IPS-18a (cell line): Measurements from ENCODE around the gene FNIP1.
"Not testable (repeated sequence)": the region's sequence is repeated elsewhere in the genome, so short reads cannot be mapped to it uniquely, and the experiment has no call there.

Experiments
- H3K27ac ChIP-seq: one replicate; pipeline ENCODE4 v1.5.1; 2013; ENCODE audit warnings: low read length
- H3K27me3 ChIP-seq: one replicate; pipeline ENCODE4 v1.6.1; 2013; ENCODE audit warnings: mild to moderate bottlenecking, low read length; ENCODE audit not compliant: control insufficient read depth, insufficient read depth
- H3K36me3 ChIP-seq: one replicate; pipeline ENCODE4 v1.6.1; 2013; ENCODE audit warnings: low read depth, low read length; ENCODE audit not compliant: control insufficient read depth
- H3K4me1 ChIP-seq: one replicate; pipeline ENCODE4 v1.6.1; 2013; ENCODE audit warnings: low read depth, low read length; ENCODE audit not compliant: control insufficient read depth
- H3K4me3 ChIP-seq: one replicate; pipeline ENCODE4 v1.5.1; 2013; ENCODE audit warnings: low read length
- H3K9ac ChIP-seq: one replicate; pipeline ENCODE4 v1.6.1; 2013; ENCODE audit warnings: mild to moderate bottlenecking, low read length, moderate library complexity
- H3K9me3 ChIP-seq: one replicate; pipeline ENCODE4 v1.6.1; 2013; ENCODE audit warnings: low read depth, low read length; ENCODE audit not compliant: control insufficient read depth

Gene FNIP1

GRCh38 chr5:131613423-131613822 lies 183.4 kb downstream of the FNIP1 start:
- H3K36me3 ChIP-seq: no peaks in the 10 kb centered on the region
- H3K9ac ChIP-seq: no peak overlapping the region
- no peaks in the 10 kb centered on the region for H3K9me3 ChIP-seq
- H3K4me1 ChIP-seq: peaks cover 12% of the 10 kb centered on the region
- H3K27ac ChIP-seq: no peak overlapping the region
- no peaks in the 10 kb centered on the region for H3K27me3 ChIP-seq
- H3K4me3 ChIP-seq: no peak overlapping the region

- Histone ChIP-seq H3K4me3 (no peak overlapping the region), H3K4me1 (peaks cover 17% of the 10 kb centered on the region), H3K27ac (no peak overlapping the region), H3K36me3 (no peaks in the 10 kb centered on the region), H3K9me3 (no peaks in the 10 kb centered on the region), H3K9ac (no peak overlapping the region), H3K27me3 (no peaks in the 10 kb centered on the region)
Measured at GRCh38 chr5:131611064-131611381, 185.8 kb downstream of the FNIP1 start.

DNA sequence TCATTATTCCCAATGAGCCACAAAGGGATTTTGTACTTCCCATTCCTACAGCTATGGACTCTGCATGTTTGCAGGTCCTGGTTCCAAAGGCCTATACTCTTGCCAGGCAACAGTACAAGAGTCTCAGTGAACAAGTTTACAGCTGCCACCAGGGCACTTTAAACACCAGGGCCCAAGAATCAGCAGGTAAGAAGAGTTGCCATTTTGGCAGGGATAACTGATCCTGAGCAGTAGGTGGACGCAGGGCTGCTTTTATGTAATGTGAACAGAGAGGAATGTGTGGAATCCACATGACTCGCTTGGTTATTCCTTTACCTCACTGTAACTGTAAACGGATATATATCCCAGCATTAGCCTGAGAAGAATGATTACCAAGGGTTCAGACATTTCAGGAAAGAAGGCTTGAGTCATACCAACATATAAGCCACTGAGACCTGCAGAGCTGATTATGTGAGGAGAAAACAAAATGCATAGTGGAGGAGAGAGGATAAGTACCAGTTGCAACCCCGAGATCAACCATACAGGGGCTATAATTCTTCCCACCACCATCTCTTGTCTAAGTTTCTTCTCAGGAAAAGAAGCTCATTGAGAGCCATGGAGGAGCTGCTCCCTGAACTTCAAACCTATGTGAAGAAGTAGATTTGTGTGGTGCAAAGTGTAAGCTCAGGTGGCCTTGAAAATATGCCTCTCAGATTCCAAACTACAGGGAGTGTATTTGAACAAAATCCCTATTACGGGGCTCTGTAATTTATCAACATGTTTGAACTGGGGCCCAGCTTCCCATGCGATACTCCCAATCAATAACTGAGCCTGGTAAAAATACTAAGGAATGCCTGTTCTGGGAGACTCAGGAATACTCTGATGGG lies 186.4 kb downstream of the FNIP1 start:
- no peak overlapping the region for H3K4me3 ChIP-seq
- no peaks in the 10 kb centered on the region for H3K36me3 ChIP-seq
- no peaks in the 10 kb centered on the region for H3K9me3 ChIP-seq
- no peak overlapping the region for H3K27ac ChIP-seq
- peaks cover 17% of the 10 kb centered on the region for H3K4me1 ChIP-seq
- H3K27me3 ChIP-seq: no peaks in the 10 kb centered on the region
- H3K9ac ChIP-seq: no peak overlapping the region

- H3K27me3 ChIP-seq: no peaks in the 10 kb centered on the region
- H3K9ac ChIP-seq: no peak overlapping the region
- no peaks in the 10 kb centered on the region for H3K9me3 ChIP-seq
- no peak overlapping the region for H3K27ac ChIP-seq
- H3K4me3 ChIP-seq: no peak overlapping the region
- H3K4me1 ChIP-seq: peaks cover 12% of the 10 kb centered on the region
- no peaks in the 10 kb centered on the region for H3K36me3 ChIP-seq
Measured at GRCh38 chr5:131609774-131610173, 187.0 kb downstream of the FNIP1 start.

- Histone ChIP-seq H3K36me3 (no peaks in the 10 kb centered on the region), H3K27ac (no peak overlapping the region), H3K4me3 (no peak overlapping the region), H3K9ac (no peak overlapping the region), H3K4me1 (peaks cover 9% of the 10 kb centered on the region), H3K9me3 (no peaks in the 10 kb centered on the region), H3K27me3 (no peaks in the 10 kb centered on the region)
Measured at GRCh38 chr5:131608597-131608996, 188.2 kb downstream of the FNIP1 start.

GRCh38 chr5:131607903-131608540 lies 188.8 kb downstream of the FNIP1 start:
- Histone ChIP-seq H3K27ac (no peak overlapping the region), H3K9me3 (no peaks in the 10 kb centered on the region), H3K36me3 (no peaks in the 10 kb centered on the region), H3K9ac (no peak overlapping the region), H3K27me3 (no peaks in the 10 kb centered on the region), H3K4me1 (peaks cover 9% of the 10 kb centered on the region), H3K4me3 (no peak overlapping the region)

DNA sequence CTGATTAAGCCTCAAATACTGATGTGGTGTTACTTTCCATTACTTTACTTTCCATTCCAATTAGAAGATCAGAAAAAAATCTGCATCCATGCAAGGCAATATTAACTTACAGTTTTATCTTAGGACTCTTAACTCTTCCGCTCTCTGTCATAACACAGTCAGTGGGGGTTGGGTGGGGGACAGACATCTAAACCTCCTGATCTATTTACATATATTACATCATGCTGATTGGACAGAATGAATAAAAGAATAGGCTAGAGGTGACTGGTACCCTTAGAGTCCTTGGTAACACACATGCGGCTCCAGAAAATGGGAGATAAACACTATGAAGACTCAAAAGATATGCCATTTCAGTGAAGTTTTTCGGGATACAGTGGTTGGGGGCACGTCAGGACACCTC lies 189.4 kb downstream of the FNIP1 start:
- H3K27ac ChIP-seq: no peak overlapping the region
- no peaks in the 10 kb centered on the region for H3K9me3 ChIP-seq
- H3K36me3 ChIP-seq: peaks cover 4% of the 10 kb centered on the region
- H3K27me3 ChIP-seq: no peaks in the 10 kb centered on the region
- H3K4me1 ChIP-seq: peaks cover 9% of the 10 kb centered on the region
- no peak overlapping the region for H3K9ac ChIP-seq
- no peak overlapping the region for H3K4me3 ChIP-seq

DNA sequence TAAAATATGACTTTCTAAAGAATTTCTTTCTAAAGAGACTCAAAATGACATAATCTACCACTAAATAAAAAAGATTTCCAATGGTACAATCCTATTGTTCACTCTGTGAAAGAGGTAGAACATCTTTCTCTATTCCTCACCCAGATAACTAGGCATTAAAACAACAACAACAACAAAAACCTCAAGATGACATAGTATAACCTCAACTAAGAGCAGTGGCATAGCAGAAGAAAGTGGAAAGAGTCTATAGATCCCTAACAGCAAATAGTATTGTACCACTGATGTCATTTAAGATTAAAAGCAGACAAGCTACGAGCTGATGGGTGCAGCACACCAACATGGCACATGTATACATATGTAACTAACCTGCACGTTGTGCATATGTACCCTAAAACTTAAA lies 191.7 kb downstream of the FNIP1 start:
- Histone ChIP-seq H3K9me3 (no peaks in the 10 kb centered on the region), H3K9ac (no peak overlapping the region), H3K27ac (no peak overlapping the region), H3K4me1 (peaks cover 5% of the 10 kb centered on the region), H3K36me3 (peaks cover 7% of the 10 kb centered on the region), H3K27me3 (no peaks in the 10 kb centered on the region), H3K4me3 (no peak overlapping the region)

DNA sequence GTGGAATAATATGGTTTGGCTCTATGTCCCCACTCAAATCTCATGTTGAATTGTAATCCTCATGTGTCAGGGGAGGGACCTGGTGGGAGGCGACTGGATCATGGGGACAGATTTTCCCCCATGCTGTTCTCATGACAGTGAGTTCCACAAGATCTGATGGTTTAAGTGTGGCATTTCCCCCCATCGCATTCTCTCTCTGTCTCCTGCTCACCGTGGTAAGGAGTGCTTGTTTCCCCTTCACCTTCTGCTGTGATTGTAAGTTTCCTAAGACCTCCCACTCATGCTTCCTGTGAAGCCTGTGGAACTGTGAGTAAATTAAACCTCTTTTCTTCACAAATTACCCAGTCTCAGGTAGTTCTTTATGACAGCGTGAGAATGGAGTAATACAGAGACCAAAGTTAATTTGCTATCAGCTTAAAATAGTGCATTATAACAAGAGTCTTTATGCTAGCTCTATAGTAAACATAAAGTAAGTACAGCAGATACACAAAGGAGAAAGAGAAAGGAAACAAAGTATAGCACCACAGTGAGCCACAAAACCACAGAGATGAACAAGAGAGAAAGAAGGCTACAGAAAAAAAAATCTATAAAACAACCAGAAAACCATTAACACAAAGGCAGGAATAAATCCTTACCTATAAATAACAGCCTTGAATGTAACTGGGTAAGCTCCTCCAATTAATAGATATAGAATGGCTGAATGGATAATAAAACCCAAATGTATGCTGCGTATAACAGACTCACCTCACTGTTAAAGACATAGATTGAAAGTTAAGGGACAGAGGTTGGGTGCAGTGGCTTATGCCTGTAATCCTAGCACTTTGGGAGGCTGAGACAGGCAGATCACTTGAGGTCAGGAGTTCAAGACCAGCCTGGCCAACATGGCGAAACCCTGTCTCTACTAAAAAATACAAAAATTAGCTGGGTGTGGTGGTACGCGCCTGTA lies 201.5 kb downstream of the FNIP1 start:
- H3K36me3 ChIP-seq: no peaks in the 10 kb centered on the region
- H3K9ac ChIP-seq: no peak overlapping the region
- no peak overlapping the region for H3K4me3 ChIP-seq
- H3K27me3 ChIP-seq: no peaks in the 10 kb centered on the region
- no peak overlapping the region for H3K27ac ChIP-seq
- H3K4me1 ChIP-seq: no peaks in the 10 kb centered on the region
- H3K9me3 ChIP-seq: no peaks in the 10 kb centered on the region

GRCh38 chr5:131593921-131594320 lies 202.9 kb downstream of the FNIP1 start:
- Histone ChIP-seq H3K27ac (no peak overlapping the region), H3K4me3 (no peak overlapping the region), H3K4me1 (no peaks in the 10 kb centered on the region), H3K9ac (no peak overlapping the region), H3K27me3 (no peaks in the 10 kb centered on the region), H3K36me3 (no peaks in the 10 kb centered on the region), H3K9me3 (no peaks in the 10 kb centered on the region)

DNA sequence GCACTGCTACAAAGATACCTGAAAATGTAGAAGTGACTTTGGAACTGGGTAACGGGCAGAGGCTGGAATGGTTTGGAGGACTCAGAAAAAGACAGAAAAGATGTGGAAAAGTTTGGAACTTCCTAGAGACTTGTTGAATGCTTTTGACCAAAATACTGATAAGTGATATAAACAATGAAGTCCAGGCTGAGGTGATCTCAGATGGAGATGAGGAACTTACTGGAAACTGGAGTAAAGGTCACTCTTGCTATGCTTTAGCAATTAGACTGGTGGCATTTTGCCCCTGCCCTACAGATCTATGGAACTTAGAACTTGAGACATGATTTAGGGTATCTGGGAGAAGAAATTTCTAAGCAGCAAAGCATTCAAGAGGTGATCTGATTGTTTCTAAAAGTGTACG lies 203.4 kb downstream of the FNIP1 start:
- H3K36me3 ChIP-seq, H3K9me3 ChIP-seq, H3K4me3 ChIP-seq, H3K4me1 ChIP-seq, H3K27ac ChIP-seq, H3K9ac ChIP-seq, H3K27me3 ChIP-seq: not testable (repeated sequence)
